ENCODE results near the gene ATP9B. TPM values are rescaled to one million over a fixed set of nuclear protein-coding genes. Genes with fewer than 3 reads are reported as not detected.

ATP9B gene
- total RNA-seq, 1 donor from 2014 or later, result 12.6 TPM

GRCh38 chr18:79400591-79401381, 331.6 kb downstream of the ATP9B start:
- H3K4me3 ChIP-seq (ENCODE audit: insufficient read depth, low read depth, low read length), result peak overlapping the region; percentile 23
- H3K4me1 ChIP-seq (ENCODE audit: insufficient read depth, low read length), result peaks cover 5% of the 10 kb centered on the region
- H3K27me3 Mint-ChIP-seq (ENCODE audit: low read depth, unreplicated experiment), result peaks cover 5% of the 10 kb centered on the region
- no peaks in the 10 kb centered on the region for H3K9me3 ChIP-seq (ENCODE audit: insufficient read depth, low read depth, low read length)
- H3K4me3 Mint-ChIP-seq (ENCODE audit: unreplicated experiment), result peak overlapping the region; percentile 85
- no peak overlapping the region for H2AFZ ChIP-seq (ENCODE audit: low read depth, low read length)
- H3K27ac Mint-ChIP-seq (ENCODE audit: unreplicated experiment), result peak overlapping the region; percentile 69
- no peaks in the 10 kb centered on the region for H3K9me3 Mint-ChIP-seq (ENCODE audit: unreplicated experiment)
- no peaks in the 10 kb centered on the region for H3K36me3 Mint-ChIP-seq (ENCODE audit: low read depth, unreplicated experiment)
- no peaks in the 10 kb centered on the region for H4K20me1 ChIP-seq (ENCODE audit: insufficient read depth, low read length)
- peaks cover 3% of the 10 kb centered on the region for H3K4me1 Mint-ChIP-seq (ENCODE audit: low read depth, unreplicated experiment)
- DNase-seq (ENCODE audit: low read depth), result no peak
- no peak overlapping the region for H3K27ac ChIP-seq (ENCODE audit: low read depth, low read length)
- no peaks in the 10 kb centered on the region for H3K79me2 ChIP-seq (ENCODE audit: insufficient read depth, low read length)
- FAIRE-seq, result no peak
- peak overlapping the region; percentile 76 for H3K4me2 ChIP-seq (ENCODE audit: low read length)
- H3K27me3 ChIP-seq (ENCODE audit: insufficient read depth, low read length), result peaks cover 36% of the 10 kb centered on the region
- no peaks in the 10 kb centered on the region for H3K36me3 ChIP-seq (ENCODE audit: insufficient read depth, low read length)
- TF ChIP-seq EZH2 (IDR thresholded peaks at IDR 0.05; ENCODE audit: insufficient read depth, low read length), result no peak
- no peak for TF ChIP-seq CTCF (IDR thresholded peaks at IDR 0.05; ENCODE audit: insufficient read depth, low read depth, low read length)
- peak overlapping the region; percentile 31 for H3K9ac ChIP-seq (ENCODE audit: low read length)

- H3K9me3 Mint-ChIP-seq (ENCODE audit: unreplicated experiment), result no peaks in the 10 kb centered on the region
- no peak overlapping the region for H3K4me2 ChIP-seq (ENCODE audit: low read length)
Observed at GRCh38 chr18:79401494-79402208, 332.5 kb downstream of the ATP9B start.

More at GRCh38 chr18:79401494-79402208, 332.5 kb downstream of the ATP9B start:
- no peak overlapping the region for H3K4me3 ChIP-seq (ENCODE audit: insufficient read depth, low read depth, low read length)
- no peaks in the 10 kb centered on the region for H4K20me1 ChIP-seq (ENCODE audit: insufficient read depth, low read length)
- Mint-ChIP-seq H3K27me3 (ENCODE audit: low read depth, unreplicated experiment) (peaks cover 5% of the 10 kb centered on the region), H3K4me1 (ENCODE audit: low read depth, unreplicated experiment) (peaks cover 5% of the 10 kb centered on the region), H3K27ac (ENCODE audit: unreplicated experiment) (no peak overlapping the region), H3K4me3 (ENCODE audit: unreplicated experiment) (no peak overlapping the region), H3K36me3 (ENCODE audit: low read depth, unreplicated experiment) (peaks cover 3% of the 10 kb centered on the region)
- H2AFZ ChIP-seq (ENCODE audit: low read depth, low read length), result no peak overlapping the region
- FAIRE-seq (no peak), DNase-seq (ENCODE audit: low read depth) (no peak)
- H3K79me2 ChIP-seq (ENCODE audit: insufficient read depth, low read length), result no peaks in the 10 kb centered on the region
- no peaks in the 10 kb centered on the region for H3K36me3 ChIP-seq (ENCODE audit: insufficient read depth, low read length)
- H3K9me3 ChIP-seq (ENCODE audit: insufficient read depth, low read depth, low read length), result no peaks in the 10 kb centered on the region
- TF ChIP-seq CTCF (IDR thresholded peaks at IDR 0.05; ENCODE audit: insufficient read depth, low read depth, low read length), result no peak
- TF ChIP-seq EZH2 (IDR thresholded peaks at IDR 0.05; ENCODE audit: insufficient read depth, low read length), result no peak
- H3K4me1 ChIP-seq (ENCODE audit: insufficient read depth, low read length), result peaks cover 4% of the 10 kb centered on the region
- no peak overlapping the region for H3K9ac ChIP-seq (ENCODE audit: low read length)
- H3K27ac ChIP-seq (ENCODE audit: low read depth, low read length), result no peak overlapping the region
- peaks cover 36% of the 10 kb centered on the region for H3K27me3 ChIP-seq (ENCODE audit: insufficient read depth, low read length)

Data from astrocyte (in vitro differentiated cells and primary cell).